Esophagus muscularis mucosa (tissue), 4 donors: ENCODE measurements around the gene COL12A1. TPM values are rescaled to one million over a fixed set of nuclear protein-coding genes. Genes with fewer than 3 reads are reported as not detected.

Source experiments
- DNase-seq: peaks from one replicate; pipeline ENCODE4 v3.0.0-alpha.2; 2017; ENCODE audit errors: extremely low spot score
- H3K27ac ChIP-seq, 4 donors: fragments of 200-600 bp; sonication (generic); replicated peaks in 1 of 4; 1 replicate in 3 of 4; 2 replicates in 1 of 4; pipeline ENCODE4 v1.5.1; 2016 to 2019; ENCODE audit warnings: mild to moderate bottlenecking in 1 of 4
- H3K27me3 ChIP-seq, 4 donors: fragments of 200-600 bp; sonication (generic); one replicate each; pipeline versions ENCODE4 v1.5.1 to v1.6.0; 2016 to 2019
- H3K36me3 ChIP-seq, 4 donors: fragments of 200-600 bp; sonication (generic); one replicate each; pipeline ENCODE4 v1.5.1; 2016 to 2019
- H3K4me1 ChIP-seq, 4 donors: fragments of 200-600 bp; sonication (generic); one replicate each; pipeline ENCODE4 v1.5.1; 2016 to 2019
- H3K4me3 ChIP-seq, 4 donors: fragments of 200-600 bp; sonication (generic); 1 replicate in 2 of 4; 2 replicates in 2 of 4; pipeline ENCODE4 v1.5.1; 2016 to 2019; ENCODE audit warnings: mild to moderate bottlenecking in 4 of 4, moderate library complexity in 1 of 4
- H3K9me3 ChIP-seq, 4 donors: fragments of 200-600 bp; sonication (generic); 1 replicate in 3 of 4; 2 replicates in 1 of 4; pipeline ENCODE4 v1.5.1; 2016 to 2019
- CTCF ChIP-seq, 3 experiments: fragments of 200-600 bp in 2 of 3; fragments of 450-650 bp in 1 of 3; sonication (generic) in 2 of 3; IDR thresholded peaks; one replicate each; pipeline ENCODE4 v1.5.1; 2017 to 2019; ENCODE audit warnings: antibody characterized with exemption in 3 of 3, mild to moderate bottlenecking in 2 of 3, moderate library complexity in 1 of 3
- EP300 ChIP-seq: sonication (generic); formaldehyde crosslinking; IDR thresholded peaks from one replicate; pipeline ENCODE4 v1.6.1; 2017; ENCODE audit warnings: antibody characterized with exemption
- POLR2A ChIP-seq: fragments of 450-650 bp; IDR thresholded peaks from one replicate; pipeline ENCODE4 v1.6.1; 2017; ENCODE audit warnings: antibody characterized with exemption, moderate library complexity, mild to moderate bottlenecking, low read depth
- POLR2AphosphoS5 ChIP-seq, 2 donors: sonication (generic); formaldehyde crosslinking; IDR thresholded peaks; one replicate each; pipeline ENCODE4 v1.6.1; 2017; ENCODE audit warnings: antibody characterized with exemption in 2 of 2
- WGBS: methylation state at CpG from one replicate; pipeline ENCODE4 v1.1.5; 2018; 5-methylcytosine and 5-hydroxymethylcytosine counted together
- intact Hi-C: fragments of 100-400 bp; cut with DNase I; formaldehyde crosslinking; loops from one replicate; pipeline ENCODE4 v1.15.1; 2023
- total RNA-seq, 4 donors: library from RNA; depleted of rRNA; stranded (reverse); fragments of >200 nt; gene quantifications; one replicate each; pipeline versions ENCODE4 v1.1.0 to v1.2.1, GENCODE V29; 2016

The COL12A1 gene
- 100 to 1,000 TPM; 309 to 477 (median 376) TPM for total RNA-seq

- Histone ChIP-seq H3K36me3 (no peaks in the 10 kb centered on the region), H3K27ac (peak within 1 kb of the TSS; percentile 93 to 96 (median 94)), H3K9me3 (no peaks in the 10 kb centered on the region), H3K4me3 (peak within 1 kb of the TSS; percentile 74 to 85 (median 83)), H3K27me3 (peaks cover 0 to 11% (median 0%) of the 10 kb centered on the region in 4 donors), H3K4me1 (peaks cover 46 to 80% (median 71%) of the 10 kb centered on the region in 4 donors)
- intact Hi-C loops, result loop anchor here (2.0 to 10.0 kb wide), 3 partner anchors 441 to 797 kb away; no protein-coding TSS in a partner anchor
- TF ChIP-seq POLR2AphosphoS5 (IDR thresholded peaks at IDR 0.05), result peak; percentile 86 to 95
- peak in 1 of 3 experiments; percentile 16 for TF ChIP-seq CTCF (IDR thresholded peaks at IDR 0.05)
- peak; percentile 64 for TF ChIP-seq POLR2A
- TF ChIP-seq EP300, result no peak
- DNase-seq, result peak; percentile 98
- WGBS, result 0% methylated on average over 37 of the region's 64 CpGs
These were observed at the start of gene COL12A1 for GRCh38 chr6:75205776-75206575. COL12A1 (minus strand) TSS chr6:75206053; CDS start chr6:75202792, 3,261 bp downstream.

- H3K27ac ChIP-seq, result no peak overlapping the region
- no peaks in the 10 kb centered on the region for H3K27me3 ChIP-seq
- H3K9me3 ChIP-seq, result no peaks in the 10 kb centered on the region
- DNase-seq, result no peak
- 94% methylated on average over 2 of the region's 2 CpGs for WGBS
- intact Hi-C loops, result no loop called here
- no peak overlapping the region for H3K4me3 ChIP-seq
- H3K36me3 ChIP-seq, result peaks cover 0 to 28% (median 11%) of the 10 kb centered on the region in 4 donors
- TF ChIP-seq POLR2AphosphoS5 (IDR thresholded peaks at IDR 0.05) (no peak), EP300 (no peak), CTCF (IDR thresholded peaks at IDR 0.05) (no peak), POLR2A (no peak)
- no peaks in the 10 kb centered on the region for H3K4me1 ChIP-seq
These were observed 44.7 kb upstream of the COL12A1 start for GRCh38 chr6:75250552-75250951.

GRCh38 chr6:75249837-75250236, 44.0 kb upstream of the COL12A1 start:
- intact Hi-C loops, result no loop called here
- no peak overlapping the region for H3K4me3 ChIP-seq

GRCh38 chr6:75246386-75246785, 40.5 kb upstream of the COL12A1 start:
- TF ChIP-seq POLR2AphosphoS5 (IDR thresholded peaks at IDR 0.05) (no peak), CTCF (IDR thresholded peaks at IDR 0.05) (no peak), POLR2A (no peak), EP300 (no peak)
- 64% methylated on average over 2 of the region's 2 CpGs for WGBS
- no peak for DNase-seq
- no peak overlapping the region for H3K4me3 ChIP-seq
- intact Hi-C loops, result no loop called here
- H3K27ac ChIP-seq, result no peak overlapping the region
- no peaks in the 10 kb centered on the region for H3K27me3 ChIP-seq
- peaks cover 0 to 4% (median 0%) of the 10 kb centered on the region in 4 donors for H3K36me3 ChIP-seq
- peaks cover 13 to 24% (median 24%) of the 10 kb centered on the region in 4 donors for H3K4me1 ChIP-seq
- no peaks in the 10 kb centered on the region for H3K9me3 ChIP-seq

More at GRCh38 chr6:75249837-75250236, 44.0 kb upstream of the COL12A1 start:
- TF ChIP-seq EP300 (no peak), POLR2AphosphoS5 (IDR thresholded peaks at IDR 0.05) (no peak), POLR2A (no peak), CTCF (IDR thresholded peaks at IDR 0.05) (no peak)
- Histone ChIP-seq H3K4me1 (peaks cover 0 to 3% (median under 1%) of the 10 kb centered on the region in 4 donors), H3K27ac (no peak overlapping the region), H3K27me3 (no peaks in the 10 kb centered on the region), H3K9me3 (no peaks in the 10 kb centered on the region), H3K36me3 (peaks cover 0 to 22% (median 8%) of the 10 kb centered on the region in 4 donors)
- DNase-seq, result no peak
